K562 (cell line): Measurements from ENCODE around the gene EHMT2. TPM values are rescaled to one million over a fixed set of nuclear protein-coding genes. Genes with fewer than 3 reads are reported as not detected.

Experiments
- ATF6 ChIP-seq: sonication (generic); formaldehyde crosslinking; IDR thresholded peaks from 2 replicates; pipeline ENCODE4 v1.4.0; 2020; ENCODE audit warnings: mild to moderate bottlenecking, missing genetic modification reagents
- CREBBP ChIP-seq: IDR thresholded peaks from one replicate; pipeline ENCODE4 v1.6.1; 2012; ENCODE audit warnings: low read depth, mild to moderate bottlenecking, control low read depth, inconsistent platforms, low read length
- CSDE1 ChIP-seq, 2 experiments: fragments of 450-650 bp; IDR thresholded peaks; 2 replicates each; pipeline ENCODE4 v1.6.1; 2016; ENCODE audit warnings: mild to moderate bottlenecking in 1 of 2
- DPF2 ChIP-seq: fragments of 450-650 bp; IDR thresholded peaks from 2 replicates; pipeline ENCODE4 v1.6.1; 2016
- FOSL1 ChIP-seq: fragments of 200-800 bp; sonication (Bioruptor generic); conservative IDR thresholded peaks from 2 replicates; pipeline ENCODE4 v1.6.1; 2016; ENCODE audit warnings: missing genetic modification characterization, missing compliant biosample characterization
- HOXB6 ChIP-seq: fragments of 250-450 bp; sonication (Bioruptor Pico); IDR thresholded peaks from 2 replicates; pipeline ENCODE4 v1.5.1; 2022; ENCODE audit warnings: mild to moderate bottlenecking, borderline replicate concordance
- ID3 ChIP-seq, 2 experiments: fragments of 250-450 bp in 1 of 2; fragments of 450-650 bp in 1 of 2; sonication (Bioruptor Pico) in 1 of 2; IDR thresholded peaks; 2 replicates each; pipeline versions ENCODE4 v1.6.1 to v1.8.0; 2016 to 2021; ENCODE audit warnings: mild to moderate bottlenecking in 2 of 2, moderate library complexity in 2 of 2, missing compliant biosample characterization in 1 of 2, missing genetic modification characterization in 1 of 2
- MED1 ChIP-seq: sonication (generic); formaldehyde crosslinking; IDR thresholded peaks from 2 replicates; pipeline ENCODE4 v1.8.1; 2023; ENCODE audit warnings: missing genetic modification reagents, borderline replicate concordance
- MEF2A ChIP-seq: IDR thresholded peaks from 2 replicates; pipeline ENCODE4 v1.6.1; 2011; ENCODE audit warnings: low read depth, mild to moderate bottlenecking, low read length, moderate library complexity; ENCODE audit not compliant: control insufficient read depth
- POLR2A ChIP-seq: fragments of 450-650 bp; conservative IDR thresholded peaks from 2 replicates; pipeline ENCODE4 v1.6.1; 2016
- POLR2H ChIP-seq: IDR thresholded peaks from 2 replicates; pipeline ENCODE4 v1.6.1; 2016; ENCODE audit warnings: missing genetic modification characterization, low read depth, mild to moderate bottlenecking, control low read depth, missing compliant biosample characterization, moderate library complexity
- RAD51 ChIP-seq: fragments of 450-650 bp; IDR thresholded peaks from 2 replicates; pipeline ENCODE4 v1.7.1; 2016; ENCODE audit warnings: low read depth, mild to moderate bottlenecking, borderline replicate concordance
- SAFB2 ChIP-seq: fragments of 200-400 bp; formaldehyde crosslinking; IDR thresholded peaks from 2 replicates; pipeline ENCODE4 v1.6.1; 2018; ENCODE audit warnings: borderline replicate concordance, low read length, low read depth, moderate library complexity; ENCODE audit not compliant: severe bottlenecking
- TARDBP ChIP-seq: fragments of 450-650 bp; IDR thresholded peaks from 2 replicates; pipeline ENCODE4 v1.6.1; 2016
- TCF3 ChIP-seq: sonication (generic); formaldehyde crosslinking; IDR thresholded peaks from 2 replicates; pipeline ENCODE4 v1.4.0; 2020; ENCODE audit warnings: mild to moderate bottlenecking, missing genetic modification reagents
- WHSC1 ChIP-seq: IDR thresholded peaks from one replicate; pipeline ENCODE4 v1.6.1; 2012; ENCODE audit warnings: low read length, control low read depth, inconsistent platforms
- ZBTB40 ChIP-seq, 2 experiments: fragments of 450-650 bp in 1 of 2; sonication (generic) in 1 of 2; formaldehyde crosslinking in 1 of 2; IDR thresholded peaks; 2 replicates each; pipeline versions ENCODE4 v1.7.1 to v1.9.0; 2016 to 2022; ENCODE audit warnings: inconsistent platforms in 1 of 2, mild to moderate bottlenecking in 1 of 2, missing genetic modification reagents in 1 of 2
- ZNF778 ChIP-seq: fragments of 450-650 bp; formaldehyde crosslinking; IDR thresholded peaks from 2 replicates; pipeline ENCODE4 v1.4.0; 2020; ENCODE audit warnings: mild to moderate bottlenecking, moderate library complexity
- polyA plus RNA-seq, 8 experiments: library from polyadenylated mRNA; depleted of rRNA in 4 of 8; stranded (reverse) in 5 of 8; unstranded in 3 of 8; fragments of >200 nt; fragmentation: Nextera tagmentation in 2 of 8; fragmentation: Illumina TruSeq in 1 of 8; extraction: Ambion mirVana in 2 of 8; extraction: Trizol in 1 of 8; gene quantifications; 2 replicates each; pipeline versions ENCODE4 v1.2.1 to v1.2.3, GENCODE V29; 2011 to 2014; ENCODE audit warnings: inconsistent platforms in 1 of 8, missing spikeins in 1 of 8
- total RNA-seq, 7 experiments: library from RNA; depleted of rRNA in 6 of 7; stranded (reverse); fragments of >200 nt in 6 of 7; fragmentation: Illumina TruSeq in 2 of 7; extraction: Trizol in 2 of 7; gene quantifications; 2 replicates each; pipeline versions ENCODE4 v1.2.1 to v1.2.3, GENCODE V29; 2011 to 2021; ENCODE audit warnings: low replicate concordance in 1 of 7

EHMT2 gene
- total and polyA plus RNA-seq, 9 of the 15 experiments (the other 6 are each of a cell fraction or from before 2014, with no cell fraction given): 2.1 to 63.8 (median 38.5) TPM

GRCh38 chr6:31903957-31904356, 6.5 kb upstream of the EHMT2 start (continued):
- no peak for TF ChIP-seq ID3 (CRISPR knock-in tag; IDR thresholded peaks at IDR 0.05)
- TF ChIP-seq ID3 (tag; IDR thresholded peaks at IDR 0.05): no peak
- TF ChIP-seq ZNF778 (CRISPR knock-in tag): no peak
- no peak for TF ChIP-seq HOXB6 (CRISPR knock-in tag)
- TF ChIP-seq POLR2H: no peak
- TF ChIP-seq MEF2A: no peak
- TF ChIP-seq ATF6: no peak
- no peak for TF ChIP-seq ZBTB40 (IDR thresholded peaks at IDR 0.05)
- no peak for TF ChIP-seq ZBTB40 (CRISPR knock-in tag; IDR thresholded peaks at IDR 0.05)
- no peak for TF ChIP-seq SAFB2
- TF ChIP-seq TARDBP: no peak
- no peak for TF ChIP-seq MED1 (CRISPR knock-in tag)
- TF ChIP-seq CSDE1 (IDR thresholded peaks at IDR 0.05): no peak
- TF ChIP-seq FOSL1 (tag): peak; percentile 55
- TF ChIP-seq CREBBP: no peak
- TF ChIP-seq TCF3 (CRISPR knock-in tag): 0 out of 2 replicates have a peak, but pooled peaks have one; percentile 17
- no peak for TF ChIP-seq RAD51
- TF ChIP-seq DPF2: peak; percentile 76
- TF ChIP-seq POLR2A: no peak
- TF ChIP-seq WHSC1: no peak
